H9 (cell line): Measurements from ENCODE around the gene SDK1. TPM values are rescaled to one million over a fixed set of nuclear protein-coding genes. Genes with fewer than 3 reads are reported as not detected.

Source experiments
- DNase-seq: peaks from one replicate; pipeline ENCODE4 v3.0.0-alpha.2; 2017
- H2AFZ ChIP-seq: one replicate; pipeline ENCODE4 v1.6.1; 2013; ENCODE audit warnings: mild to moderate bottlenecking, low read length, control low read depth, moderate library complexity
- H2AK5ac ChIP-seq: 2 replicates; pipeline ENCODE4 v1.6.1; 2013; ENCODE audit warnings: low read length, control low read depth, mixed read lengths; ENCODE audit not compliant: insufficient read length
- H2BK120ac ChIP-seq: one replicate; pipeline ENCODE4 v1.6.1; 2013; ENCODE audit warnings: low read depth, mild to moderate bottlenecking, low read length, control low read depth, inconsistent platforms; ENCODE audit not compliant: poor library complexity, severe bottlenecking
- H2BK12ac ChIP-seq: 2 replicates; pipeline ENCODE4 v1.6.1; 2013; ENCODE audit warnings: low read length, control low read depth, mixed read lengths, low read depth; ENCODE audit not compliant: insufficient read length
- H2BK15ac ChIP-seq: 2 replicates; pipeline ENCODE4 v1.6.1; 2013; ENCODE audit warnings: low read depth, low read length, control low read depth
- H2BK20ac ChIP-seq: one replicate; pipeline ENCODE4 v1.6.1; 2013; ENCODE audit warnings: low read depth, mild to moderate bottlenecking, low read length, control low read depth, inconsistent platforms; ENCODE audit not compliant: poor library complexity, severe bottlenecking
- H2BK5ac ChIP-seq: 2 replicates; pipeline ENCODE4 v1.6.1; 2013; ENCODE audit warnings: low read length, control low read depth, mixed read lengths; ENCODE audit not compliant: insufficient read length
- H3K14ac ChIP-seq: 2 replicates; pipeline ENCODE4 v1.6.1; 2013; ENCODE audit warnings: low read length, control low read depth; ENCODE audit not compliant: insufficient read depth
- H3K18ac ChIP-seq: 2 replicates; pipeline ENCODE4 v1.6.1; 2013; ENCODE audit warnings: low read depth, mild to moderate bottlenecking, mixed read lengths, low read length, control low read depth; ENCODE audit not compliant: insufficient read length
- H3K23ac ChIP-seq: 2 replicates; pipeline ENCODE4 v1.6.1; 2013; ENCODE audit warnings: low read length, control low read depth, mixed read lengths, low read depth; ENCODE audit not compliant: insufficient read length
- H3K23me2 ChIP-seq: 2 replicates; pipeline ENCODE4 v1.6.1; 2013; ENCODE audit warnings: low read depth, mild to moderate bottlenecking, mixed read lengths, low read length, control low read depth; ENCODE audit not compliant: insufficient read length, poor library complexity, severe bottlenecking
- H3K27ac ChIP-seq: 2 replicates; pipeline ENCODE4 v1.5.1; 2013; ENCODE audit warnings: low read length, control low read depth, mixed read lengths, low read depth; ENCODE audit not compliant: insufficient read length
- H3K27me3 ChIP-seq: 2 replicates; pipeline ENCODE4 v1.6.1; 2013; ENCODE audit warnings: low read length, control low read depth, inconsistent platforms; ENCODE audit not compliant: insufficient read depth
- H3K4ac ChIP-seq: 2 replicates; pipeline ENCODE4 v1.6.1; 2013; ENCODE audit warnings: low read depth, mild to moderate bottlenecking, control low read depth, inconsistent platforms, low read length, moderate library complexity
- H3K4me1 ChIP-seq: 2 replicates; pipeline ENCODE4 v1.6.1; 2013; ENCODE audit warnings: low read length, control low read depth, inconsistent platforms; ENCODE audit not compliant: insufficient read depth
- H3K4me2 ChIP-seq: 2 replicates; pipeline ENCODE4 v1.6.1; 2013; ENCODE audit warnings: low read length, control low read depth, mixed read lengths; ENCODE audit not compliant: insufficient read length, insufficient read depth
- H3K56ac ChIP-seq: 2 replicates; pipeline ENCODE4 v1.6.1; 2013; ENCODE audit warnings: low read depth, mild to moderate bottlenecking, mixed read lengths, low read length, control low read depth; ENCODE audit not compliant: insufficient read length
- H3K79me1 ChIP-seq: 2 replicates; pipeline ENCODE4 v1.6.1; 2013; ENCODE audit warnings: low read depth, mild to moderate bottlenecking, moderate library complexity, low read length, control low read depth, inconsistent platforms; ENCODE audit not compliant: insufficient read depth, poor library complexity, severe bottlenecking
- H3K79me2 ChIP-seq: 2 replicates; pipeline ENCODE4 v1.6.1; 2013; ENCODE audit warnings: low read length, control low read depth, inconsistent platforms; ENCODE audit not compliant: insufficient read depth
- H3K9ac ChIP-seq: 2 replicates; pipeline ENCODE4 v1.6.1; 2013; ENCODE audit warnings: low read length, control low read depth, mixed read lengths; ENCODE audit not compliant: insufficient read length; ENCODE audit errors: extremely low read depth
- H3K9me3 ChIP-seq: one replicate; pipeline ENCODE4 v1.6.1; 2013; ENCODE audit warnings: low read depth, low read length, inconsistent platforms; ENCODE audit not compliant: control insufficient read depth
- H3T11ph ChIP-seq: one replicate; pipeline ENCODE4 v1.6.1; 2013; ENCODE audit warnings: mild to moderate bottlenecking, low read length, control low read depth, inconsistent platforms
- H4K20me1 ChIP-seq: one replicate; pipeline ENCODE4 v1.6.1; 2013; ENCODE audit not compliant: control insufficient read depth, insufficient read length, insufficient read depth
- H4K5ac ChIP-seq: 2 replicates; pipeline ENCODE4 v1.6.1; 2013; ENCODE audit warnings: low read depth, mild to moderate bottlenecking, mixed read lengths, low read length, control low read depth; ENCODE audit not compliant: insufficient read length
- H4K8ac ChIP-seq: replicated peaks from 2 replicates; pipeline ENCODE4 v1.6.1; 2013; ENCODE audit warnings: low read length, control low read depth, mixed read lengths, low read depth; ENCODE audit not compliant: insufficient read length
- H4K91ac ChIP-seq: 2 replicates; pipeline ENCODE4 v1.6.1; 2013; ENCODE audit warnings: low read depth, mild to moderate bottlenecking, moderate library complexity, mixed read lengths, low read length, control low read depth; ENCODE audit not compliant: insufficient read length
- H3K27ac Mint-ChIP-seq, 3 experiments: 2 replicates in 2 of 3; 3 replicates in 1 of 3; pipeline ENCODE4 v1.8.0; 2020 to 2021; ENCODE audit warnings: mixed read lengths in 3 of 3, mild to moderate bottlenecking in 1 of 3, moderate library complexity in 1 of 3
- H3K27me3 Mint-ChIP-seq: 2 replicates; pipeline ENCODE4 v1.8.0; 2021; ENCODE audit warnings: low read depth, mild to moderate bottlenecking, moderate library complexity, mixed read lengths
- H3K36me3 Mint-ChIP-seq, 3 experiments: 2 replicates in 2 of 3; 3 replicates in 1 of 3; pipeline ENCODE4 v1.8.0; 2020 to 2021; ENCODE audit warnings: low read depth in 3 of 3, mixed read lengths in 3 of 3; ENCODE audit not compliant: insufficient read depth in 1 of 3
- H3K4me1 Mint-ChIP-seq, 2 experiments: 2 replicates each; pipeline ENCODE4 v1.8.0; 2020; ENCODE audit warnings: mixed read lengths in 2 of 2
- H3K4me3 Mint-ChIP-seq, 2 experiments: 2 replicates in 1 of 2; 3 replicates in 1 of 2; pipeline ENCODE4 v1.8.0; 2020 to 2021; ENCODE audit warnings: mild to moderate bottlenecking in 2 of 2, mixed read lengths in 2 of 2, moderate library complexity in 1 of 2
- H3K9me3 Mint-ChIP-seq, 2 experiments: 2 replicates in 1 of 2; 3 replicates in 1 of 2; pipeline ENCODE4 v1.8.0; 2020; ENCODE audit warnings: mild to moderate bottlenecking in 2 of 2, mixed read lengths in 2 of 2, moderate library complexity in 1 of 2
- CTCF ChIP-seq: fragments of 200-600 bp; sonication (generic); conservative IDR thresholded peaks from 3 replicates; pipeline ENCODE4 v1.8.0; 2021; ENCODE audit warnings: antibody characterized with exemption, mild to moderate bottlenecking
- WGBS: extraction: QIAGEN DNeasy Blood & Tissue Kit; methylation state at CpG from one replicate; pipeline ENCODE4 v1.1.7; 2013; ENCODE audit warnings: missing lambda C conversion rate, low lambda C conversion rate, mixed read lengths; ENCODE audit not compliant: insufficient read length; ENCODE audit errors: extremely low coverage; 5-methylcytosine and 5-hydroxymethylcytosine counted together
- total RNA-seq: library from RNA; stranded (reverse); gene quantifications from 2 replicates; pipeline ENCODE4 v1.2.1, GENCODE V29; 2021

The SDK1 gene
- total RNA-seq, 1 experiment from 2014 or later = 8.7 TPM

GRCh38 chr7:3673524-3673923, 372.5 kb downstream of the SDK1 start:
- Histone ChIP-seq H3K56ac (no peak overlapping the region), H2AFZ (no peak overlapping the region), H3T11ph (no peak overlapping the region), H4K20me1 (no peaks in the 10 kb centered on the region), H3K14ac (no peak overlapping the region), H2AK5ac (no peak overlapping the region), H2BK120ac (no peak overlapping the region), H4K5ac (no peak overlapping the region), H3K79me1 (no peaks in the 10 kb centered on the region), H3K79me2 (no peaks in the 10 kb centered on the region), H3K4me2 (no peak overlapping the region), H3K4me1 (no peaks in the 10 kb centered on the region), H3K9me3 (no peaks in the 10 kb centered on the region), H2BK15ac (no peak overlapping the region), H3K27ac (no peak overlapping the region), H3K4ac (no peak overlapping the region), H3K27me3 (no peaks in the 10 kb centered on the region), H3K23me2 (no peaks in the 10 kb centered on the region), H2BK5ac (no peak overlapping the region), H4K91ac (no peak overlapping the region), H2BK12ac (no peak overlapping the region), H3K23ac (no peak overlapping the region), H2BK20ac (no peak overlapping the region), H3K18ac (no peak overlapping the region), H3K9ac (no peak overlapping the region), H4K8ac (no peak overlapping the region)
- no CpG with 5 or more reads among the region's 5 CpGs for WGBS
- Mint-ChIP-seq H3K4me3 (no peak overlapping the region), H3K4me1 (peaks cover 2 to 4% of the 10 kb centered on the region in 2 experiments; a peak in 3 of 4 replicates), H3K9me3 (no peaks in the 10 kb centered on the region), H3K36me3 (no peaks in the 10 kb centered on the region), H3K27ac (no peak overlapping the region), H3K27me3 (no peaks in the 10 kb centered on the region; the same call in 1 of the 2 replicates)
- peak; percentile 66 for DNase-seq
- TF ChIP-seq CTCF = peak; percentile 85
